Measurements from ENCODE around the gene ATP6V0D1.

- TF ChIP-seq ZNF274 (IDR thresholded peaks at IDR 0.05; ENCODE audit: low read depth, low read length), result no peak
- TF ChIP-seq SUZ12 (IDR thresholded peaks at IDR 0.05; ENCODE audit: extremely low read depth, insufficient read depth, insufficient read length), result no peak
These were observed 38.2 kb downstream of the ATP6V0D1 start for GRCh38 chr16:67442581-67443255.

All from NT2/D1 (cell line).